ENCODE results near the gene ULK3.

DNA sequence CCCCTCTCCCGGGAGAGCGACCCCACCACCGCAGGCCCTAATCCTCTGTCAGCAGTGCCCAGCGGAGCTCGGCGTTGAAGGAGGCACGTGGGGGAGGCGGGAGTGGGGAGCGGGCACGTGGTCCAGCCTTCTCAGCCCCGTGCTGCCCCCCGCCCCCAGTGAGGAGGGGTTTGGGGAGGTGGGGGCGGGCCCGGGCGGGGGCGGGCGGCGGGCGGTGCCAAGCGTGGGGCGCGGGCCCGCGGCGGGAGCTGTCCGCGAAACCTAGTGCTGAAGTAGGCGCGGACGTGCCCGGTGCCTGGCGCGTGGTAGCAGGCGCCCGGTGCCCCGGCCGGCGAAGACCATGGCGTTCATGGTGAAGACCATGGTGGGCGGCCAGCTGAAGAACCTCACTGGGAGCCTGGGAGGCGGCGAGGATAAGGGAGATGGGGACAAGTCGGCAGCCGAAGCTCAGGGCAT is 16.6 kb downstream of the ULK3 start, which contains the start of gene CPLX3:
- TF ChIP-seq, protein P1, sequence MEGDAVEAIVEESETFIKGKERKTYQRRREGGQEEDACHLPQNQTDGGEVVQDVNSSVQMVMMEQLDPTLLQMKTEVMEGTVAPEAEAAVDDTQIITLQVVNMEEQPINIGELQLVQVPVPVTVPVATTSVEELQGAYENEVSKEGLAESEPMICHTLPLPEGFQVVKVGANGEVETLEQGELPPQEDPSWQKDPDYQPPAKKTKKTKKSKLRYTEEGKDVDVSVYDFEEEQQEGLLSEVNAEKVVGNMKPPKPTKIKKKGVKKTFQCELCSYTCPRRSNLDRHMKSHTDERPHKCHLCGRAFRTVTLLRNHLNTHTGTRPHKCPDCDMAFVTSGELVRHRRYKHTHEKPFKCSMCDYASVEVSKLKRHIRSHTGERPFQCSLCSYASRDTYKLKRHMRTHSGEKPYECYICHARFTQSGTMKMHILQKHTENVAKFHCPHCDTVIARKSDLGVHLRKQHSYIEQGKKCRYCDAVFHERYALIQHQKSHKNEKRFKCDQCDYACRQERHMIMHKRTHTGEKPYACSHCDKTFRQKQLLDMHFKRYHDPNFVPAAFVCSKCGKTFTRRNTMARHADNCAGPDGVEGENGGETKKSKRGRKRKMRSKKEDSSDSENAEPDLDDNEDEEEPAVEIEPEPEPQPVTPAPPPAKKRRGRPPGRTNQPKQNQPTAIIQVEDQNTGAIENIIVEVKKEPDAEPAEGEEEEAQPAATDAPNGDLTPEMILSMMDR (IDR thresholded peaks at IDR 0.05) = no peak
- TF ChIP-seq RAD21 (conservative IDR thresholded peaks at IDR 0.05 in 1 of 2, IDR thresholded peaks at IDR 0.05 in 1 of 2) = no peak
- TF ChIP-seq MYC (IDR thresholded peaks at IDR 0.05; ENCODE audit: borderline replicate concordance, low read length) = no peak
- no peak for TF ChIP-seq POLR2A (IDR thresholded peaks at IDR 0.05; ENCODE audit: low read length)
- TF ChIP-seq, protein P2, sequence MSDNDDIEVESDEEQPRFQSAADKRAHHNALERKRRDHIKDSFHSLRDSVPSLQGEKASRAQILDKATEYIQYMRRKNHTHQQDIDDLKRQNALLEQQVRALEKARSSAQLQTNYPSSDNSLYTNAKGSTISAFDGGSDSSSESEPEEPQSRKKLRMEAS (IDR thresholded peaks at IDR 0.05) = no peak
- no peak for TF ChIP-seq ZFP36 (IDR thresholded peaks at IDR 0.05; ENCODE audit: borderline replicate concordance, partially characterized antibody)
- TF ChIP-seq, protein P3, sequence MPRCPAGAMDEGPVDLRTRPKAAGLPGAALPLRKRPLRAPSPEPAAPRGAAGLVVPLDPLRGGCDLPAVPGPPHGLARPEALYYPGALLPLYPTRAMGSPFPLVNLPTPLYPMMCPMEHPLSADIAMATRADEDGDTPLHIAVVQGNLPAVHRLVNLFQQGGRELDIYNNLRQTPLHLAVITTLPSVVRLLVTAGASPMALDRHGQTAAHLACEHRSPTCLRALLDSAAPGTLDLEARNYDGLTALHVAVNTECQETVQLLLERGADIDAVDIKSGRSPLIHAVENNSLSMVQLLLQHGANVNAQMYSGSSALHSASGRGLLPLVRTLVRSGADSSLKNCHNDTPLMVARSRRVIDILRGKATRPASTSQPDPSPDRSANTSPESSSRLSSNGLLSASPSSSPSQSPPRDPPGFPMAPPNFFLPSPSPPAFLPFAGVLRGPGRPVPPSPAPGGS (IDR thresholded peaks at IDR 0.05) = no peak
- no peak for TF ChIP-seq BHLHE40 (IDR thresholded peaks at IDR 0.05; ENCODE audit: low read depth, low read length)
